ENCODE results near the gene SPTY2D1. TPM values are rescaled to one million over a fixed set of nuclear protein-coding genes. Genes with fewer than 3 reads are reported as not detected.
"Not testable (repeated sequence)": the region's sequence is repeated elsewhere in the genome, so short reads cannot be mapped to it uniquely, and the experiment has no call there.

SPTY2D1 gene, protein sequence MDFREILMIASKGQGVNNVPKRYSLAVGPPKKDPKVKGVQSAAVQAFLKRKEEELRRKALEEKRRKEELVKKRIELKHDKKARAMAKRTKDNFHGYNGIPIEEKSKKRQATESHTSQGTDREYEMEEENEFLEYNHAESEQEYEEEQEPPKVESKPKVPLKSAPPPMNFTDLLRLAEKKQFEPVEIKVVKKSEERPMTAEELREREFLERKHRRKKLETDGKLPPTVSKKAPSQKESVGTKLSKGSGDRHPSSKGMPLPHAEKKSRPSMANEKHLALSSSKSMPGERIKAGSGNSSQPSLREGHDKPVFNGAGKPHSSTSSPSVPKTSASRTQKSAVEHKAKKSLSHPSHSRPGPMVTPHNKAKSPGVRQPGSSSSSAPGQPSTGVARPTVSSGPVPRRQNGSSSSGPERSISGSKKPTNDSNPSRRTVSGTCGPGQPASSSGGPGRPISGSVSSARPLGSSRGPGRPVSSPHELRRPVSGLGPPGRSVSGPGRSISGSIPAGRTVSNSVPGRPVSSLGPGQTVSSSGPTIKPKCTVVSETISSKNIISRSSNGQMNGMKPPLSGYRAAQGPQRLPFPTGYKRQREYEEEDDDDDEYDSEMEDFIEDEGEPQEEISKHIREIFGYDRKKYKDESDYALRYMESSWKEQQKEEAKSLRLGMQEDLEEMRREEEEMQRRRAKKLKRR
- 1 to 10 TPM; 3.2 to 5.8 TPM for polyA plus RNA-seq

DNA sequence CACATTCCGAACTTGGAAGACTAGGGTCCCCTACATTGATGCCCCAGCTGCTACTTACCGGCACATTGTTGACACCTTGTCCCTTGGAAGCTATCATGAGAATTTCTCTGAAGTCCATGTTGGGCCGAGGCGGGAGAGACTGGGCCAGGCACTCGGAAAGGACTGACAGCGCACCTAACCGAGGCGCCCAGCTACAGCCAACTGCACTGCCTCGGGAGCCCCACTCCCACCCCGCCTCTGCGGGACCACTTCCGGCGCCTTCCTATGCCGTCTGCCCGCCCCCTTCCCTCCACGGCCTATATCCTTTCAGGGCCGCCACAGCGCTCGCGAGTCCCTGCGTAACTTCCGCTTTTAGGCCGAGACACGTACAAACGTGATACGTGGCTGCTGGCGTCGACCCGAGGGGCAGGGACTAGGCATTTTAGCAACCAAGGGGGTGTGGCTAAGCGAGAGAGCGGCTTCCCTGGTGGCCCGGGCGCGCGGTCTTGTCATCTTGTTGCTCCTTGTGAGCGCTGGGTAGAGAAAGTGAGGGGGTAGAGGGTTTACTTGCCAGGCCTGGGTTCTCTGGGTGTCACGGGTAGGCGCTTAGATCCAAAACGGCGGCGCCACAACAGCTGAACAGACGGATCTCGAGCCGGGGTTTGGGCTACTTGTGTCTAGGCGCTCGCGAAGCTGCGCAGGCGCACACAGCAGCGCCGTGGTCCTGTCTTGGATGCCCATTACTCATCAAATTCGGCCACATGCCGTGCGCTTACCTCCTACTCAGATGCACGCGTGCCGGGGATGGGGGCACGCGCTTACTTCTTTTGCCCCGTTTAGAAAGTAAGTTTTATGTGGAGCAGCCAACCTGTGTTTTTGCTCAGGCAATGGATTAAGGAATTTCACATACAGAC is at the start of gene SPTY2D1:
SPTY2D1 (minus strand) TSS at position 203 of the 893 bp plus-strand sequence; CDS start at position 118, 85 bp downstream.
- H3K36me3 ChIP-seq (ENCODE audit: control insufficient read depth in 2 of 2, insufficient read depth in 2 of 2, low read length in 1 of 2): no peaks in the 10 kb centered on the region
- H3K4me1 ChIP-seq (ENCODE audit: control insufficient read depth in 2 of 2, insufficient read depth in 2 of 2, low read length in 1 of 2): no peaks in the 10 kb centered on the region
- peak within 1 kb of the TSS; percentile 77 to 99 for H3K4me3 ChIP-seq (ENCODE audit: low read depth in 1 of 2, low read length in 2 of 2)
- peak within 1 kb of the TSS; percentile 92 to 98 for H3K27ac ChIP-seq (ENCODE audit: low read depth in 2 of 2, low read length in 1 of 2)
- no peaks in the 10 kb centered on the region for H3K27me3 ChIP-seq (ENCODE audit: control insufficient read depth in 1 of 2, insufficient read depth in 2 of 2, low read length in 2 of 2)
- no peaks in the 10 kb centered on the region for H3K9me3 ChIP-seq (ENCODE audit: control insufficient read depth in 2 of 2, insufficient read depth in 1 of 2, low read depth in 1 of 2, low read length in 1 of 2)
- 0% methylated on average over 60 of the region's 60 CpGs for WGBS, 2 donors

DNA sequence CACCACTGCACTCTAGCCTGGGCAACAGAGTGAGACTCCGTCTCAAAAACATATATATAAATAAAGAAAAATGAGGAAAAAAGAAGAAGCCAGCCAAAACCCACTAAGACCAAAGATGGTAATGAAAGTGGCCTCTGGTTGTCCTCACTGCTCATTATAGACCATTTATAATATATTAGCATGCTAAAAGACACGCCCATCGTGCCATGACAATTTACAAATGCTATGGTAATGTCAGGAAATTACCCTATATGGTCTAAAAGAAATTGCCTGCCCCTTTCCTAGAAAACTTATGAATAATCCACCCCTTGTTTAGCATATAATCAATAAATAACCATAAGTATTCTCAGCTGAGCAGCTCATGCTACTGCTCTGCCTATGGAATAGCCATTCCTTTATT is 48.3 kb upstream of the SPTY2D1 start:
- Histone ChIP-seq H3K9me3 (ENCODE audit: control insufficient read depth in 2 of 2, insufficient read depth in 1 of 2, low read depth in 1 of 2, low read length in 1 of 2) (no peaks in the 10 kb centered on the region), H3K36me3 (ENCODE audit: control insufficient read depth in 2 of 2, insufficient read depth in 2 of 2, low read length in 1 of 2) (no peaks in the 10 kb centered on the region)
- 97 to 98% methylated on average over 3 of the region's 3 CpGs for WGBS, 2 donors

DNA sequence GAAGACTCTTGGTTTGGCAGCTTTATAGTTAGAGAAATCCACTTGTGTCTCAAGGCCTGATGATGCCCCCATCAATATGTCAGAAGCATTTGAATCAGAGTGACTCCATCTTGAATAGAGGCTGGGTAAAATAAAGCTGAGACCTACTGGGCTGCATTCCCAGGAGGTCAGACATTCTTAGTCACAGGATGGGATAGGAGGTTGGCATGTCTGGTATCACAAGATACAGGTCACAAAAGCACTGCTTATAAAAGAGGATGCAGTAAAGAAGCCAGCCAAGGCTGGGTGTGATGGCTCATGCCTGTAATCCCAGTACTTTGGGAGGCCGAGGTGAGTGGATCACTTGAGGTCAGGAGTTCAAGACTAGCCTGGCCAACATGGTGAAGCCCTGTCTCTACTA is 47.8 kb upstream of the SPTY2D1 start:
- H3K9me3 ChIP-seq (ENCODE audit: control insufficient read depth in 2 of 2, insufficient read depth in 1 of 2, low read depth in 1 of 2, low read length in 1 of 2); H3K4me1 ChIP-seq (ENCODE audit: control insufficient read depth in 2 of 2, insufficient read depth in 2 of 2, low read length in 1 of 2); H3K36me3 ChIP-seq (ENCODE audit: control insufficient read depth in 2 of 2, insufficient read depth in 2 of 2, low read length in 1 of 2); H3K27ac ChIP-seq (ENCODE audit: low read depth in 2 of 2, low read length in 1 of 2); H3K4me3 ChIP-seq (ENCODE audit: low read depth in 1 of 2, low read length in 2 of 2); H3K27me3 ChIP-seq (ENCODE audit: control insufficient read depth in 1 of 2, insufficient read depth in 2 of 2, low read length in 2 of 2): not testable (repeated sequence)
- 69 to 75% methylated on average over 1 of the region's 1 CpG for WGBS, 2 donors

More for the DNA sequence above, 48.3 kb upstream of the SPTY2D1 start:
- Histone ChIP-seq H3K27ac (ENCODE audit: low read depth in 2 of 2, low read length in 1 of 2) (no peak overlapping the region), H3K4me3 (ENCODE audit: low read depth in 1 of 2, low read length in 2 of 2) (no peak overlapping the region), H3K27me3 (ENCODE audit: control insufficient read depth in 1 of 2, insufficient read depth in 2 of 2, low read length in 2 of 2) (no peaks in the 10 kb centered on the region), H3K4me1 (ENCODE audit: control insufficient read depth in 2 of 2, insufficient read depth in 2 of 2, low read length in 1 of 2) (no peaks in the 10 kb centered on the region)

DNA sequence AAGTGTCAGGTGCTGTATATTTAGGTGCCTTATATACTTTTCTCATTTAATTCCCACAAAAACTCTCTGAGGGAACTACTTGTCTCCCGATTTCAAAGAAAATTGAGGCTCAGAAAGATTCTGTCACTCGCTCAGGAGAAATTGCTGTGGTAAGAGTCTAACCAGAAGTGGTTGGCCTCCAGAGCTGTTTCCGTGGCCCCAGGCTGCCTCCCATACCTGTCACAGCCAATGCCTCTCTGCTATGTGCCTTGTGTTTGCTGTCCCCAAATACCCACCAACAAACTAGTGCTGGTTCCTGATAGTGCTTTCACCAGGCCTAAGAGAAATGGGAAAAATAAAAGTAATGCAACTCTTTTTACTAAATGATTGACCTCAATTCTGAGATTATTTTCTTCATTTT is 43.4 kb upstream of the SPTY2D1 start:
- no peaks in the 10 kb centered on the region for H3K4me1 ChIP-seq (ENCODE audit: control insufficient read depth in 2 of 2, insufficient read depth in 2 of 2, low read length in 1 of 2)
- H3K27ac ChIP-seq (ENCODE audit: low read depth in 2 of 2, low read length in 1 of 2): peak overlapping the region in 1 of 2 donors; percentile 28
- no peak overlapping the region for H3K4me3 ChIP-seq (ENCODE audit: low read depth in 1 of 2, low read length in 2 of 2)
- H3K27me3 ChIP-seq (ENCODE audit: control insufficient read depth in 1 of 2, insufficient read depth in 2 of 2, low read length in 2 of 2): no peaks in the 10 kb centered on the region
- WGBS, 2 donors: 87 to 88% methylated on average over 3 of the region's 3 CpGs
- no peaks in the 10 kb centered on the region for H3K36me3 ChIP-seq (ENCODE audit: control insufficient read depth in 2 of 2, insufficient read depth in 2 of 2, low read length in 1 of 2)
- H3K9me3 ChIP-seq (ENCODE audit: control insufficient read depth in 2 of 2, insufficient read depth in 1 of 2, low read depth in 1 of 2, low read length in 1 of 2): no peaks in the 10 kb centered on the region

DNA sequence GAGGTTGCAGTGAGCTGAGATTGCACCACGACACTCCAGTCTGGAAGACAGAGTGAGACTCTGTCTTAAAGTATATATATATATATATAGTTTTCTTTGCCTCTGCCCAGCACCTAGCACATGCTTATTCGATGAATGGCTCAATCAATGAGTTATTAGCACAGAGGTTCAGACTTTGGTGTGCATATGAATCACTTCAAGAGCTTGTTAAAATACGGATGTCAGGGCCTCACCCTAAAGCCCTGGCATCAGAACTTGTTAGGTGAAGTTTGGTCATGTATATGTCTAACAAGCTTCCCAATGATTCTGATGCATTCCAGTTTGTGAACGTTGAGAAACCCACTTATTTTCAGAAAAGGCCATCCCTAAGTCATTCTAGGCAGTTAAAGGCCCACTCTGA is 42.7 kb upstream of the SPTY2D1 start:
- H3K9me3 ChIP-seq (ENCODE audit: control insufficient read depth in 2 of 2, insufficient read depth in 1 of 2, low read depth in 1 of 2, low read length in 1 of 2): no peaks in the 10 kb centered on the region
- no peaks in the 10 kb centered on the region for H3K27me3 ChIP-seq (ENCODE audit: control insufficient read depth in 1 of 2, insufficient read depth in 2 of 2, low read length in 2 of 2)
- H3K4me1 ChIP-seq (ENCODE audit: control insufficient read depth in 2 of 2, insufficient read depth in 2 of 2, low read length in 1 of 2): no peaks in the 10 kb centered on the region
- no peak overlapping the region for H3K4me3 ChIP-seq (ENCODE audit: low read depth in 1 of 2, low read length in 2 of 2)
- 55 to 66% methylated on average over 4 of the region's 4 CpGs for WGBS, 2 donors
- H3K27ac ChIP-seq (ENCODE audit: low read depth in 2 of 2, low read length in 1 of 2): peak overlapping the region; percentile 33 to 34
- H3K36me3 ChIP-seq (ENCODE audit: control insufficient read depth in 2 of 2, insufficient read depth in 2 of 2, low read length in 1 of 2): no peaks in the 10 kb centered on the region

DNA sequence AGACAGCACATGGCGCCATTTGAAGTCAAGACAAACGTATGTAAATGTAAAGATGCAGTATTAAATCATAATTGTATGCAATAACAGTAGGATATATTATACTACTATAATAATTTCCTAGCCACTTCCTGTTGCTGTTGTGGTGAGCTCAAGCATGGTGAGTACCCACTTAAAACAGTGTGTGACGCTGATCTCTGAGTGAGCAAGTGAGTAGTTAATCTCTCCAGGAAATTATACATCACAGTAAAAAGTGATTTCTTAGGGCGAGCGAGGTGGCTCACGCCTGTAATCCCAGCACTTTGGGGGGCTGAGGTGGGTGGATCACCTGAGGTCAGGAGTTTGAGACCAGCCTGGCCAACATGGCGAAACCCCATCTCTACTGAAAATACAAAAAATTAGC is 38.1 kb upstream of the SPTY2D1 start:
- not testable (repeated sequence) for H3K4me3 ChIP-seq (ENCODE audit: low read depth in 1 of 2, low read length in 2 of 2); H3K27me3 ChIP-seq (ENCODE audit: control insufficient read depth in 1 of 2, insufficient read depth in 2 of 2, low read length in 2 of 2); H3K9me3 ChIP-seq (ENCODE audit: control insufficient read depth in 2 of 2, insufficient read depth in 1 of 2, low read depth in 1 of 2, low read length in 1 of 2); H3K4me1 ChIP-seq (ENCODE audit: control insufficient read depth in 2 of 2, insufficient read depth in 2 of 2, low read length in 1 of 2); H3K36me3 ChIP-seq (ENCODE audit: control insufficient read depth in 2 of 2, insufficient read depth in 2 of 2, low read length in 1 of 2); H3K27ac ChIP-seq (ENCODE audit: low read depth in 2 of 2, low read length in 1 of 2)
- WGBS, 2 donors: 74% methylated on average over 7 of the region's 7 CpGs

DNA sequence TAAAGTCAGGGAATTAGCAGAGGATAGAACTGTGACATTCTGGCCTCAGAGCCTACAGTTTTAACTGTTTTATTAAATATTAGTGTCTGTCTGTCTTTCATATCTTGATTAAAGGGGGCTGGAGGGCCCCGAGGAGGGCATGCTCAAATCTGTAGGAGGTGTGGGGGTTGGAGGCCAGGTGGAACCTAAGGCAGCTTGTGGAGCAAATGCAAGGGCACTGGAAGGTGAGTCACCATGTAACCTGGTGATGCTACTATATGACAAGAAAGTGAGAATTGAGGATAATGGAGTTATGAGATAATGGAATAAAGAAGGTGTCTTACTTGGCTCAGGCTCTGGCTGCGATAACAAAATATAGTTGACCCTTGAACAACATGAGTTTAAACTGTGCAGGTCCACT is 37.1 kb upstream of the SPTY2D1 start:
- no peaks in the 10 kb centered on the region for H3K4me1 ChIP-seq (ENCODE audit: control insufficient read depth in 2 of 2, insufficient read depth in 2 of 2, low read length in 1 of 2)
- no peaks in the 10 kb centered on the region for H3K27me3 ChIP-seq (ENCODE audit: control insufficient read depth in 1 of 2, insufficient read depth in 2 of 2, low read length in 2 of 2)
- no peak overlapping the region for H3K4me3 ChIP-seq (ENCODE audit: low read depth in 1 of 2, low read length in 2 of 2)
- 80 to 83% methylated on average over 2 of the region's 2 CpGs for WGBS, 2 donors
- H3K9me3 ChIP-seq (ENCODE audit: control insufficient read depth in 2 of 2, insufficient read depth in 1 of 2, low read depth in 1 of 2, low read length in 1 of 2): no peaks in the 10 kb centered on the region
- H3K36me3 ChIP-seq (ENCODE audit: control insufficient read depth in 2 of 2, insufficient read depth in 2 of 2, low read length in 1 of 2): no peaks in the 10 kb centered on the region
- no peak overlapping the region for H3K27ac ChIP-seq (ENCODE audit: low read depth in 2 of 2, low read length in 1 of 2)

DNA sequence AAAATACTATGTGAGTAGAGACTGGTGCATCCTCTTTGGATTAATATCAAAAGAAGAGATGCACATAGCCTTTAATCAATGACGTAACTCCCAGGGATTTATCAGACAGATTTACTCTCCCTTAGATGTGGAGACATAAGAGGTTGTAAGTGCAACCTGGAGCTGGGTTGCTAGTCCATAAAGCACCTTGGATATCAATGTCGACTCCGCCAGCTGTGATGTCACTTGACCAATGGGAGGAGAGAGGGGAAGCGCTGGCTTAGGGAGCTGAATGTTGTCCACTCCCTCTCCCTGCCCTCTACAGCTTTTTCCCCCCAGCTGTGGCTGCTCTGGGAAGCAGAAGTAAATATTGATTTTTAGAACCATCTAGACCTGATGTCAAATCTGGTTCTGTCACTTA is 35.6 kb upstream of the SPTY2D1 start:
- Histone ChIP-seq H3K36me3 (ENCODE audit: control insufficient read depth in 2 of 2, insufficient read depth in 2 of 2, low read length in 1 of 2) (no peaks in the 10 kb centered on the region), H3K9me3 (ENCODE audit: control insufficient read depth in 2 of 2, insufficient read depth in 1 of 2, low read depth in 1 of 2, low read length in 1 of 2) (no peaks in the 10 kb centered on the region)
- 56 to 77% methylated on average over 4 of the region's 4 CpGs for WGBS, 2 donors

DNA sequence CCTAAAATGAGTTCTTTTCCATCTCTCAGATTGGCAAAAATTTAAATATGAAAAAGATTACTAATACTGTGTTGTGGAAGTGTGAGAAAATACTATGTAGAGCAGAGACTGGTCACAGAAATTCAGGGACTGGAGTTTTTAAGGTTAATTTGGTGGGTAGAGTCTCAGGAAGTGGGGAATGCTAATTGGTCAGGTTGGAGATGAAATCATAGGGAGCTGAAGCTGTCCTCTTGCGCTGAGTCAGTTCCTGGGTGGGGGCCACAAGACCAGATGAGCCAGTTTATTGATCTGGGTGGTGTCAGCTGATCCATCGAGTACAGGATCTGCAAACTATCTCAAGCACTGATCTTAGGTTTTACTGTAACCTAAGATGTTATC is 35.1 kb upstream of the SPTY2D1 start:
- Histone ChIP-seq H3K36me3 (ENCODE audit: control insufficient read depth in 2 of 2, insufficient read depth in 2 of 2, low read length in 1 of 2) (no peaks in the 10 kb centered on the region), H3K4me1 (ENCODE audit: control insufficient read depth in 2 of 2, insufficient read depth in 2 of 2, low read length in 1 of 2) (no peaks in the 10 kb centered on the region), H3K9me3 (ENCODE audit: control insufficient read depth in 2 of 2, insufficient read depth in 1 of 2, low read depth in 1 of 2, low read length in 1 of 2) (no peaks in the 10 kb centered on the region), H3K27me3 (ENCODE audit: control insufficient read depth in 1 of 2, insufficient read depth in 2 of 2, low read length in 2 of 2) (no peaks in the 10 kb centered on the region), H3K27ac (ENCODE audit: low read depth in 2 of 2, low read length in 1 of 2) (no peak overlapping the region), H3K4me3 (ENCODE audit: low read depth in 1 of 2, low read length in 2 of 2) (no peak overlapping the region)
- 15 to 20% methylated on average over 2 of the region's 2 CpGs for WGBS, 2 donors

More for the DNA sequence above, 35.6 kb upstream of the SPTY2D1 start:
- Histone ChIP-seq H3K4me1 (ENCODE audit: control insufficient read depth in 2 of 2, insufficient read depth in 2 of 2, low read length in 1 of 2) (no peaks in the 10 kb centered on the region), H3K27me3 (ENCODE audit: control insufficient read depth in 1 of 2, insufficient read depth in 2 of 2, low read length in 2 of 2) (no peaks in the 10 kb centered on the region), H3K4me3 (ENCODE audit: low read depth in 1 of 2, low read length in 2 of 2) (no peak overlapping the region), H3K27ac (ENCODE audit: low read depth in 2 of 2, low read length in 1 of 2) (peak overlapping the region in 1 of 2 donors; percentile 13)

Data from esophagus (tissue), 2 donors.